Adrenal gland (tissue), 5 donors: ENCODE results near the gene STAT5B.

ENCODE experiments used
- CTCF ChIP-seq, 6 experiments: fragments of 450-650 bp in 4 of 6; fragments of 200-600 bp in 2 of 6; sonication (generic) in 1 of 6; IDR thresholded peaks; 1 replicate in 5 of 6; 2 replicates in 1 of 6; pipeline versions ENCODE4 v1.5.1 to v1.8.0; 2016 to 2021; ENCODE audit warnings: antibody characterized with exemption in 6 of 6, mild to moderate bottlenecking in 2 of 6, moderate library complexity in 1 of 6
- POLR2A ChIP-seq, 2 donors: fragments of 450-650 bp; IDR thresholded peaks; one replicate each; pipeline ENCODE4 v1.6.1; 2017; ENCODE audit warnings: antibody characterized with exemption in 2 of 2, mild to moderate bottlenecking in 2 of 2, moderate library complexity in 1 of 2
- donor health status: DM: no; HTN: no; CAD: no.

GRCh38 chr17:42270596-42270995, 5.6 kb downstream of the STAT5B start:
- TF ChIP-seq POLR2A (IDR thresholded peaks at IDR 0.05): peak in 1 of 2 donors; percentile 46
- no peak for TF ChIP-seq CTCF (IDR thresholded peaks at IDR 0.05)
